RWPE1 (cell line): Measurements from ENCODE around the gene TIMP2.

Source experiments
- CTCF ChIA-PET: fragments of 350-600 bp; sonication (Branson Sonifier 250); formaldehyde crosslinking; extraction: SDS; loops from one replicate; lab custom pipeline; 2021; lab: Yijun Ruan, JAX
- POLR2A ChIA-PET: fragments of 400-600 bp; formaldehyde crosslinking; extraction: SDS; loops from one replicate; lab custom pipeline; 2020; ENCODE audit warnings: antibody characterized with exemption; ENCODE audit not compliant: low non-redundant PET; lab: Yijun Ruan, JAX
- DNase-seq: peaks from one replicate; pipeline ENCODE4 v3.0.0; 2012; ENCODE audit warnings: low spot score
- H3K27ac ChIP-seq: fragments of 450-650 bp; 2 replicates; pipeline ENCODE4 v1.5.1; 2017
- TF ChIP-seq, protein P1 (sequence below): fragments of 450-650 bp; conservative IDR thresholded peaks from 2 replicates; pipeline ENCODE4 v1.5.1; 2017; ENCODE audit warnings: low read depth, mild to moderate bottlenecking

The TIMP2 gene

DNA sequence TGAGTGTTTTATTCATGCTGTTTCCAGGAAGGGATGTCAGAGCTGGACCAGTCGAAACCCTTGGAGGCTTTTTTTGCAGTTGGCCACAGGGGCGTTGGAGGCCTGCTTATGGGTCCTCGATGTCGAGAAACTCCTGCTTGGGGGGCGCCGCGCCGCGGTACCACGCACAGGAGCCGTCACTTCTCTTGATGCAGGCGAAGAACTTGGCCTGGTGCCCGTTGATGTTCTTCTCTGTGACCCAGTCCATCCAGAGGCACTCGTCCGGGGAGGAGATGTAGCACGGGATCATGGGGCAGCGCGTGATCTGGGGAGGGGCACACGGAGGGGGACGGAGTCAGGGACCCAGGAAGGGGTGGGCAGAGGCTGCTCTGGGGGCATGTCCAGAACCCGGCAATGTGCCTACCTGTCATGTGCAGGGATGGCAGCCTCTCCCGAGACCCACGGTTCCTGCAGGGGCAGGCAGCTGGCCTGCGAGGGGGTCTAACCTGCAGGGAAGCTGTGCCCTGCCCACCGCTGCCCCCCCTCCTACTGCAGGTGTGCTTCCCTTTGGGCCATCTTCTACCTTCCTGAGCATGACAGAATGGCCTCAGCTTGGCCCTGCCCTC, 69.5 kb downstream of the TIMP2 start:
- DNase-seq = no peak
- POLR2A ChIA-PET = no interaction called here
- CTCF ChIA-PET = no interaction called here
- TF ChIP-seq, protein P1, sequence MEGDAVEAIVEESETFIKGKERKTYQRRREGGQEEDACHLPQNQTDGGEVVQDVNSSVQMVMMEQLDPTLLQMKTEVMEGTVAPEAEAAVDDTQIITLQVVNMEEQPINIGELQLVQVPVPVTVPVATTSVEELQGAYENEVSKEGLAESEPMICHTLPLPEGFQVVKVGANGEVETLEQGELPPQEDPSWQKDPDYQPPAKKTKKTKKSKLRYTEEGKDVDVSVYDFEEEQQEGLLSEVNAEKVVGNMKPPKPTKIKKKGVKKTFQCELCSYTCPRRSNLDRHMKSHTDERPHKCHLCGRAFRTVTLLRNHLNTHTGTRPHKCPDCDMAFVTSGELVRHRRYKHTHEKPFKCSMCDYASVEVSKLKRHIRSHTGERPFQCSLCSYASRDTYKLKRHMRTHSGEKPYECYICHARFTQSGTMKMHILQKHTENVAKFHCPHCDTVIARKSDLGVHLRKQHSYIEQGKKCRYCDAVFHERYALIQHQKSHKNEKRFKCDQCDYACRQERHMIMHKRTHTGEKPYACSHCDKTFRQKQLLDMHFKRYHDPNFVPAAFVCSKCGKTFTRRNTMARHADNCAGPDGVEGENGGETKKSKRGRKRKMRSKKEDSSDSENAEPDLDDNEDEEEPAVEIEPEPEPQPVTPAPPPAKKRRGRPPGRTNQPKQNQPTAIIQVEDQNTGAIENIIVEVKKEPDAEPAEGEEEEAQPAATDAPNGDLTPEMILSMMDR = no peak
- H3K27ac ChIP-seq = peak overlapping the region; percentile 8; the same call in 1 of the 2 replicates

DNA sequence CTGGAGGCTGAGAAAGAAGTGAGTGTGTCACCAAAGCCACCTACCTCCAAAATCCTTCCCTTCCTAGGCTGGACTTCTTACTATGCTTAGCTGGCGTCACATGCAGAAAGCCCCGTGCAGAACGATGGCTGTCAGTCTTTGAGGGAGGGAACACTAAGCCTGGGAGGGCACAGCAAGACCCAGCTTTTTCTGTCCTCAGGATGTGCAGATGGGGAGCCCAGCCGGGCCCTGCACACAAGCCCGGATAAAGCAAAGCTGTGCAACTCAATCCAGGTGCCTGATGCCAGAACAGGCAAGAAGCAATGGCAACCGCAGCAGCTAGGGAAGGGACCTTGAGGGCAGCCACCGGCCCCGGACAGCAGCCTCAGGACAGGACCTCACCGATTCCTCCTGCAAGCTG, 70.7 kb downstream of the TIMP2 start:
- H3K27ac ChIP-seq = peak overlapping the region; percentile 30
- DNase-seq = no peak
- TF ChIP-seq, protein P1 = no peak
- POLR2A ChIA-PET = no interaction called here
- CTCF ChIA-PET = no interaction called here

DNA sequence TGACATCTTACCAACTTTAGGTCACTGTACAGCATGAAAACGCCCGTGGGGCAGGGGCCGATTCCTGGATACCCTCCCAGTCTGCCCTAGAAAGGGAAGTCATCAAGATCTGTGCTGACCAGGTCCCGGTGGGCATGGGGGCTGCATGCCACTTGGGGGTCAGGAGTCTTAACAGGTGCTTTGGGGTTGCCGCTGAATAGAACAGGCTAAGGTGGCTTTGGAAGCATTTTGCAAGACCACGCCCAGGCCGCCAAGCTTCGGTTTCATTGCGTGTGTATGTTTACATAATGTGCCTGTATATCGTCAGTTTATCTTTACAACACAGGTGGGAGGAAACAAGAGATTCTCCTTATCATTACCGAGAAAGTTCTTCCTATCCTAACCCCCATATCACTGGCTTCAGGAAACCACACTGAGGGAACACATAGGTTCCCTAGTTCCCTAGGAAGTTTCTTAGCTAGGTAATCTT, 71.2 kb downstream of the TIMP2 start:
- TF ChIP-seq, protein P1 = no peak
- no peak overlapping the region for H3K27ac ChIP-seq
- ChIA-PET POLR2A (no interaction called here), CTCF (no interaction called here)
- no peak for DNase-seq

DNA sequence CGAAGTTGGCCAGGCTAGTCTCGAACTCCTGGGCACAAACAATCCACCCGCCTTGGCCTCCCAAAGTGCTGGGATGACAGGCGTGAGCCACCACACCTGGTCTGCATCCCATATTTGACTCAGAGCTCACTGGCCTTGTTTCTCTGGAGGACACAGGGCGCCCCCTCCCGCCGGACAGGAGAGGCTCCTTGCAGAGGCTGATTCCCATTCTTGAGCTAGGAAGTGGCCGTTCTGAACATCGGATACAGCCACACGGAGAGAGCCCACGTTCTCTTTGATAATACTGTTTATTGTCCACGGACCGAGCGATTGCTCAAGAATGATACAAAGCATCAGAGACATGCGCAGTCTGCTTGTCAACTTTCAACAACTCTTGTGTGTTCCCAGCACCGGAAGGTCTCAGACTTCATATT, 72.5 kb downstream of the TIMP2 start:
- ChIA-PET POLR2A (no interaction called here), CTCF (interaction anchor here (0.6 to 1.6 kb wide), 3 partner anchors 9 to 157 kb away, joined by 3 to 7 read pairs (median 3); partner anchors contain the start of gene CANT1)
- no peak for DNase-seq
- H3K27ac ChIP-seq = peak overlapping the region; percentile 22; the same call in 1 of the 2 replicates
- TF ChIP-seq, protein P1 = no peak

DNA sequence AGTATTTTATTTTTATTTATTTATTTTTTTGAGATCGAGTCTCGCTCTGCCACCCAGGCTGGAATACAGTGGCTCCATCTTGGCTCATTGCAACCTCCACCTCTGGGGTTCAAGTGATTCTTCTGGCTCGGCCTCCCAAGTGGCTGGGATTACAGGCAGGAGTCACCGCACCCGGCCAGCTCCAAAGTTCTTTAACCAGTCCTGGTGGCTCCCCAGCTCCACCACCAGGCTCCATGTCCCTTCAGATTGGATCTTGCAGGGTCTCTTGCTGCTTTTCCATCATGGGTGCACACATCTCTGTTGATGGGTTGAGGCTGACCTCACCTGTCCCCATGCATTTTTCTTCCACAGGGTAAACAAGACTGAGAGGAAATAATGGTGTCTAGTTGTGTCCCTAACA, 76.2 kb downstream of the TIMP2 start:
- CTCF ChIA-PET = no interaction called here
- POLR2A ChIA-PET = no interaction called here
- H3K27ac ChIP-seq = no peak overlapping the region; the same call in 1 of the 2 replicates

DNA sequence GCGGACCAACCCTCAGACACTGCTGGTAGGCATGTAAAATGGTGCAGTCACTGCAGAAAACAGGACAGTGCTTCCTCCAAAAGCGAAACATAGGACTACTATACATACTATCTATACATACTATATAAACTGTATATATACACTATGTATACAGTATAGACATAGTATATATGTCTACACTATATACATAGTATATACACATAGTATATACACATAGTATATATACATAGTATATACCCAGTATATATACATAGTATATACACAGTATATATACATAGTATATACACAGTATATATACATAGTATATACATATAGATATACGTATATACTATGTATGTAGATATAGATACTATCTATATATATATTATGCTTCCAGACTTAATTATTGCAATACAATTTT, 78.1 kb downstream of the TIMP2 start:
- no peak for DNase-seq
- TF ChIP-seq, protein P1 = no peak
- no peak overlapping the region for H3K27ac ChIP-seq
- CTCF ChIA-PET = no interaction called here
- POLR2A ChIA-PET = no interaction called here

More for the DNA sequence above, 76.2 kb downstream of the TIMP2 start:
- TF ChIP-seq, protein P1 = no peak
- no peak for DNase-seq
